ENCODE results near the gene TP53I11. TPM values are rescaled to one million over a fixed set of nuclear protein-coding genes. Genes with fewer than 3 reads are reported as not detected.

Gene TP53I11
- total and polyA plus RNA-seq, 10 donors = 10.2 to 169 (median 96.2) TPM

DNA sequence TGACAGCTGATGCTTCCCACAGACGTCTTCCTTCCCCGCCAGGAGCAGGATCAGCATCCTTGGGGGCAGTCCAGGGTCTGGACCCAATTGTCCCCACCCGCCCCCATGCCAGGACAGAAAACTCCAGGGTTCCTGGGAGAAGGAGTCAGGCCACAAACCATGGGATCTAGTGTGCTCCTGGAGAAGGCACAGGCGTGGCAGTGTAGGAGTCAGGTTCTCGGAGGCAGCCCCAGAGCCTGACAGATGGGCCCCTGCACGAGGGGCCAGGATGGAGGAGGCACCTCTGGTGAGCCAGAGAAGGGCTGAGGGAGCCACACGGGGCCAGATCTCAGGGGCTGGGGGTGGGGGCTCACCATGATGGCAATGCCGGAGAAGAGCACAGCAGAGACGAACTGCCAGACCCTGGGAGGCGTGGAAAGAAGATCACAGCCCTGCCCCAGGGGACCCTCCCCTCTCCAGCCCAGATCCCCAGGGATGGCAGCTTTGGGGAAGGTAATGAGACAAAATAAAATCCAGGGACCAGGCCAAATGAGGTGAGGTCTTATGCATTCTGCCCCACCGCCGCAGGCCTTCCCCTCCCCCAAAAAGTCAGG, 13.6 kb downstream of the TP53I11 start:
- Histone ChIP-seq H3K4me1 (peaks cover 10 to 63% (median 53%) of the 10 kb centered on the region in 6 donors), H3K9me3 (no peaks in the 10 kb centered on the region), H3K27ac (peak overlapping the region in 2 of 8 donors; percentile 3 to 75), H3K4me3 (no peak overlapping the region), H3K36me3 (peaks cover 0 to 82% (median 26%) of the 10 kb centered on the region in 6 donors), H3K27me3 (replicated peaks in 1 of 7) (no peaks in the 10 kb centered on the region)
- 75 to 87% (median 80%) methylated on average over 10 to 12 of the region's 12 CpGs for WGBS, 5 donors
- TF ChIP-seq POLR2A (IDR thresholded peaks at IDR 0.05) (no peak), POLR2AphosphoS5 (IDR thresholded peaks at IDR 0.05) (peak in 1 of 3 donors; percentile 2)
- intact Hi-C loops (cut with DNase I; ENCODE audit: low total_unique reads) = loop anchor here (5.0 kb wide), 1 partner anchor 165 kb away; no protein-coding TSS in a partner anchor
- no peak for DNase-seq

DNA sequence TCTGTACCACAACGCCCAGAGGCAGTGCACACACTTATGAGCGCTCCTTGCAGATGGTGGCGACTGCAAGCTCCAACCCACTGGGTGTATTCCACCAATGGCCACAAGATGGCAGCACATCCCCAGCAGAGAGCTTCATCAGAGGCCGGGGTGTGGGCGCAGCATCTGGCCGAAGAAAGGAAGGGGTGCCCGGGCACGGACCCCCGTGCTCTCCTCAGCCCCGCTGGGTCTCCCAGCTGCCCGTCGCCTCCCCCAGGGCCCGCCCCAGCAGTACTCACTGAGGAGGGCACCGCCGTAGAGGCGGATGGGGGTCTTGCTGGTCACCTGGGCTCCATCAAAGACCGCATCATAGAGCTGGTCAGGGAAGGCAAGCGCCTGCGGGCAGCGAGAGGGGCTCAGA, 14.2 kb downstream of the TP53I11 start:
- H3K36me3 ChIP-seq = peaks cover 0 to 82% (median 26%) of the 10 kb centered on the region in 6 donors
- intact Hi-C loops (cut with DNase I; ENCODE audit: low total_unique reads) = loop anchor here (5.0 kb wide), 1 partner anchor 166 kb away; no protein-coding TSS in a partner anchor
- H3K9me3 ChIP-seq = no peaks in the 10 kb centered on the region
- peaks cover 9 to 58% (median 49%) of the 10 kb centered on the region in 6 donors for H3K4me1 ChIP-seq
- H3K4me3 ChIP-seq = no peak overlapping the region
- TF ChIP-seq POLR2A (IDR thresholded peaks at IDR 0.05) (no peak), POLR2AphosphoS5 (IDR thresholded peaks at IDR 0.05) (peak; percentile 48 to 69 (median 64))
- TF ChIP-seq, protein P1, sequence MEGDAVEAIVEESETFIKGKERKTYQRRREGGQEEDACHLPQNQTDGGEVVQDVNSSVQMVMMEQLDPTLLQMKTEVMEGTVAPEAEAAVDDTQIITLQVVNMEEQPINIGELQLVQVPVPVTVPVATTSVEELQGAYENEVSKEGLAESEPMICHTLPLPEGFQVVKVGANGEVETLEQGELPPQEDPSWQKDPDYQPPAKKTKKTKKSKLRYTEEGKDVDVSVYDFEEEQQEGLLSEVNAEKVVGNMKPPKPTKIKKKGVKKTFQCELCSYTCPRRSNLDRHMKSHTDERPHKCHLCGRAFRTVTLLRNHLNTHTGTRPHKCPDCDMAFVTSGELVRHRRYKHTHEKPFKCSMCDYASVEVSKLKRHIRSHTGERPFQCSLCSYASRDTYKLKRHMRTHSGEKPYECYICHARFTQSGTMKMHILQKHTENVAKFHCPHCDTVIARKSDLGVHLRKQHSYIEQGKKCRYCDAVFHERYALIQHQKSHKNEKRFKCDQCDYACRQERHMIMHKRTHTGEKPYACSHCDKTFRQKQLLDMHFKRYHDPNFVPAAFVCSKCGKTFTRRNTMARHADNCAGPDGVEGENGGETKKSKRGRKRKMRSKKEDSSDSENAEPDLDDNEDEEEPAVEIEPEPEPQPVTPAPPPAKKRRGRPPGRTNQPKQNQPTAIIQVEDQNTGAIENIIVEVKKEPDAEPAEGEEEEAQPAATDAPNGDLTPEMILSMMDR (IDR thresholded peaks at IDR 0.05 in 8 of 11, conservative IDR thresholded peaks at IDR 0.05 in 3 of 11) = peak; percentile 82 to 99 (median 97)
- peak; percentile 89 for DNase-seq
- H3K27ac ChIP-seq = peak overlapping the region in 2 of 8 donors; percentile 3 to 75
- WGBS, 5 donors = 11 to 36% (median 29%) methylated on average over 7 to 20 of the region's 20 CpGs
- H3K27me3 ChIP-seq (replicated peaks in 1 of 7) = no peaks in the 10 kb centered on the region

DNA sequence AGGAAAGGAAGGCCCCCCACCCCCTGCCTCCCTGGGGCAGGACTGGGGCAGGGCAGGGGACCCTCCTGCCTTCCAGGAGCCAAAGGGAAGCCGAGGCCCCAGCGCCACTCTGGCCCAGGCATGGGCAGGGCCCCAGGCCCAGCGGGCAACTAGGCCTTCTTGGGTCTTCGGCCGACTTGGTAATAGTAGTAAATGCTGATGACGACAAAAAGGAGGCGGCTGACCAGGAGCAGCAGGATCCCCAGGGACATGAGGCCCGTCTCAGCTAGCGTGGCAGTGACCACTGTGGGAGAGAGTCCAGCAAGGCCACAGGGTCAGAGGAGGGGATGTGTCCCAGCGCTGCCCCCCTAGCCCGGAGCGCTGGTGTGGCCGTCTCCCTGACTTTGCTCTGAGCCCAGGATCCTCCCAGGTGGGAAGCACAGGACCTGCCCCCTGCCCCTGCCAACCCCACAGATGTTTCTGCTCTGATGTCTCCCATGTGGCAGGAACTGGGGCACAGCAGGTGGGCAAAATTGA, 15.9 kb downstream of the TP53I11 start:
- peaks cover 0 to 67% (median 26%) of the 10 kb centered on the region in 6 donors for H3K36me3 ChIP-seq
- DNase-seq = no peak
- H3K4me1 ChIP-seq = peaks cover 0 to 41% (median 31%) of the 10 kb centered on the region in 6 donors
- no peaks in the 10 kb centered on the region for H3K27me3 ChIP-seq (replicated peaks in 1 of 7)
- H3K27ac ChIP-seq = no peak overlapping the region
- 89 to 96% (median 91%) methylated on average over 9 to 13 of the region's 13 CpGs for WGBS, 5 donors
- intact Hi-C loops (cut with DNase I; ENCODE audit: low total_unique reads) = loop anchor here (5.0 kb wide), 1 partner anchor 168 kb away; no protein-coding TSS in a partner anchor
- TF ChIP-seq POLR2AphosphoS5 (IDR thresholded peaks at IDR 0.05) = peak in 1 of 3 donors; percentile 30
- TF ChIP-seq, protein P1 (IDR thresholded peaks at IDR 0.05 in 8 of 11, conservative IDR thresholded peaks at IDR 0.05 in 3 of 11) = no peak
- no peaks in the 10 kb centered on the region for H3K9me3 ChIP-seq
- H3K4me3 ChIP-seq = no peak overlapping the region

DNA sequence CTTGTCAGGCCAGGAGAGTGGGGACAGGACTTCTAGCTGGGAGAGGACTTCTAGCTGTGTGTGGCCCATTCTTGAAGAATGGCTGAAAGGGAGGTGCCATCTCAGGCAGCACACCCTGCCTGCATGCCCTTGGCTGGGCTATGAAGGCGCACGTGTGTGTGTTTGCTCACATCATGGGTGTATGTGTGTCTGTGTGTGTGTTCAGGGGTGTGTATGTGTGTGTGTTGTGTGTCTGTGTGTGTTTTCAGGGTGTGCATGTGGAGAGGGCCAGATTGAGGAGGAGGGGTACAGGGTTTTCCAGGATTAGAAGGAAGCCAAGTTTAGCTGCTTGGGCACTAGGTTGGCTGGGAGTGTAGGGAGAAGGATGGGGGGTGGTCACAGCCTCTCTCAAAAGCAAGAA, 16.6 kb downstream of the TP53I11 start:
- TF ChIP-seq POLR2AphosphoS5 (IDR thresholded peaks at IDR 0.05) (peak in 1 of 3 donors; percentile 27), POLR2A (IDR thresholded peaks at IDR 0.05) (no peak)
- H3K27ac ChIP-seq = no peak overlapping the region
- DNase-seq = no peak
- no peaks in the 10 kb centered on the region for H3K9me3 ChIP-seq
- peaks cover 0 to 34% (median 24%) of the 10 kb centered on the region in 6 donors for H3K4me1 ChIP-seq
- no peaks in the 10 kb centered on the region for H3K27me3 ChIP-seq (replicated peaks in 1 of 7)
- no peak overlapping the region for H3K4me3 ChIP-seq
- 86 to 97% (median 94%) methylated on average over 2 of the region's 2 CpGs for WGBS, 5 donors
- H3K36me3 ChIP-seq = peaks cover 0 to 67% (median 26%) of the 10 kb centered on the region in 6 donors
- intact Hi-C loops (cut with DNase I; ENCODE audit: low total_unique reads) = no loop called here

DNA sequence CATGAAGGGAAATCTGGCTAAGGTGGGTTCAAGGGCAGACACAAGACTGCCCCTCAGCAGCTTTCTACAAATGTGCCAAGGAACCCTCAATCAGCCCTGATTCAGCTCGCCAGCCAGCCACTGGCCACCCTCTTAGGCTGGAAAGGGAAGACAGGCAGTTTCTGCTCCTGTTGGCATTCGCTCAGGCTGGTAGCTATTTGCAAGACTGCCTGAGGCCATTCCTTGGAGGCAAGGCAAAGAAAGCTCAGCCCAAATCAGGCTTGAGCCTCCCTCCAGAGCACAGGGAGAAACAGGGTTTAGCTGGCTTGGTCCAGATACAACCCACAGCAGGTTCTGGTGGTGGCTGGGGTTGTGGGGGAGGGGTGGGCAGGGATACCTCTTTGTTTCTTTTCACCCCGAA, 19.2 kb downstream of the TP53I11 start:
- Histone ChIP-seq H3K36me3 (peaks cover 0 to 42% (median 19%) of the 10 kb centered on the region in 6 donors), H3K4me1 (peaks cover 0 to 16% (median 9%) of the 10 kb centered on the region in 6 donors), H3K27me3 (replicated peaks in 1 of 7) (no peaks in the 10 kb centered on the region), H3K4me3 (no peak overlapping the region), H3K27ac (no peak overlapping the region), H3K9me3 (no peaks in the 10 kb centered on the region)
- DNase-seq = no peak
- TF ChIP-seq POLR2AphosphoS5 (IDR thresholded peaks at IDR 0.05) = no peak
- TF ChIP-seq POLR2A (IDR thresholded peaks at IDR 0.05) = no peak
- TF ChIP-seq, protein P1 (IDR thresholded peaks at IDR 0.05 in 8 of 11, conservative IDR thresholded peaks at IDR 0.05 in 3 of 11) = no peak
- WGBS, 5 donors = 70 to 88% (median 86%) methylated on average over 3 of the region's 3 CpGs
- intact Hi-C loops (cut with DNase I; ENCODE audit: low total_unique reads) = no loop called here

Data from spleen (tissue), 11 donors.